OCI-LY7 (cell line): ENCODE measurements around the gene MOGAT3. TPM values are rescaled to one million over a fixed set of nuclear protein-coding genes. Genes with fewer than 3 reads are reported as not detected.

Source experiments
- BruUV-seq: library from RNA; stranded (reverse); fragments of 400-500 nt; replicated peaks from 2 replicates; lab custom pipeline; 2021; lab: Mats Ljungman, UMichigan
- CTCF ChIA-PET: fragments of 300-600 bp; sonication (Branson Sonifier 250); formaldehyde crosslinking; loops from one replicate; lab custom pipeline; 2022; ENCODE audit warnings: antibody characterized with exemption; ENCODE audit not compliant: unreplicated experiment; lab: Charles Lee
- POLR2A ChIA-PET: fragments of 300-600 bp; sonication (Branson Sonifier 250); formaldehyde crosslinking; loops from one replicate; lab custom pipeline; 2022; ENCODE audit warnings: antibody characterized with exemption; lab: Charles Lee
- DNase-seq: peaks from one replicate; pipeline ENCODE4 v3.0.0-alpha.2; 2015; ENCODE audit warnings: low spot score
- H2AFZ ChIP-seq: fragments of 200-600 bp; sonication (generic), shearing (Covaris generic); 2 replicates; pipeline ENCODE4 v1.6.1; 2014; ENCODE audit warnings: mild to moderate bottlenecking, antibody characterized with exemption, low read length, moderate library complexity
- H3K27ac ChIP-seq: fragments of 200-600 bp; sonication (generic); 2 replicates; pipeline ENCODE4 v1.5.1; 2014; ENCODE audit warnings: mixed run types, low read depth, mild to moderate bottlenecking, moderate library complexity, low read length, inconsistent platforms; ENCODE audit not compliant: poor library complexity, severe bottlenecking
- H3K36me3 ChIP-seq: fragments of 200-600 bp; sonication (generic); 2 replicates; pipeline ENCODE4 v1.6.1; 2014; ENCODE audit warnings: mild to moderate bottlenecking, antibody characterized with exemption, low read length, moderate library complexity, mixed read lengths; ENCODE audit not compliant: insufficient read depth
- H3K4me1 ChIP-seq: fragments of 200-600 bp; sonication (generic); 2 replicates; pipeline ENCODE4 v1.5.1; 2014; ENCODE audit warnings: mild to moderate bottlenecking, low read length; ENCODE audit not compliant: insufficient read depth, poor library complexity, severe bottlenecking
- H3K4me2 ChIP-seq: fragments of 200-600 bp; sonication (generic); 2 replicates; pipeline ENCODE4 v1.6.1; 2014; ENCODE audit warnings: mild to moderate bottlenecking, low read length
- H3K4me3 ChIP-seq: fragments of 200-600 bp; sonication (generic); 2 replicates; pipeline ENCODE4 v1.5.1; 2014; ENCODE audit warnings: mild to moderate bottlenecking, low read depth, low read length; ENCODE audit not compliant: poor library complexity, severe bottlenecking
- H3K79me2 ChIP-seq: fragments of 200-600 bp; sonication (generic); 2 replicates; pipeline ENCODE4 v1.6.1; 2016; ENCODE audit warnings: low read depth, mild to moderate bottlenecking, low read length, moderate library complexity, mixed read lengths; ENCODE audit not compliant: insufficient read depth
- H3K9me2 ChIP-seq: fragments of 200-600 bp; sonication (generic); 2 replicates; pipeline ENCODE4 v1.6.1; 2016; ENCODE audit warnings: mild to moderate bottlenecking, low read length, mixed read lengths; ENCODE audit not compliant: insufficient read depth
- H3K9me3 ChIP-seq: fragments of 200-600 bp; sonication (generic); 2 replicates; pipeline ENCODE4 v1.6.1; 2014; ENCODE audit warnings: mild to moderate bottlenecking, mixed run types, low read length, mixed read lengths
- H4K20me1 ChIP-seq: fragments of 200-600 bp; sonication (generic); 2 replicates; pipeline ENCODE4 v1.6.1; 2014; ENCODE audit warnings: mild to moderate bottlenecking, antibody characterized with exemption, low read length, moderate library complexity, mixed read lengths; ENCODE audit not compliant: insufficient read depth
- EZH2phosphoT487 ChIP-seq: fragments of 200-600 bp; sonication (generic); IDR thresholded peaks from 2 replicates; pipeline ENCODE4 v1.6.1; 2018; ENCODE audit warnings: low read depth, borderline replicate concordance, mild to moderate bottlenecking, mixed run types, antibody characterized with exemption, low read length, moderate library complexity, mixed read lengths
- intact Hi-C: fragments of 100-400 bp; cut with micrococcal nuclease; formaldehyde crosslinking; loops from one replicate; pipeline ENCODE4 v1.10.0; 2022; ENCODE audit not compliant: unreplicated experiment
- total RNA-seq, 2 experiments: library from RNA; depleted of rRNA in 1 of 2; stranded (reverse); fragments of >200 nt in 1 of 2; shearing (Covaris generic) in 1 of 2; gene quantifications; 2 replicates each; pipeline ENCODE4 v1.2.3, GENCODE V29; 2014 to 2022
- TF ChIP-seq, protein P1 (sequence below): fragments of 200-600 bp; sonication (generic); conservative IDR thresholded peaks from 2 replicates; pipeline ENCODE4 v1.5.1; 2014; ENCODE audit warnings: mild to moderate bottlenecking, antibody characterized with exemption, low read length, moderate library complexity, mixed read lengths

Gene MOGAT3
- total RNA-seq, 2 experiments from 2014 or later: not detected

DNA sequence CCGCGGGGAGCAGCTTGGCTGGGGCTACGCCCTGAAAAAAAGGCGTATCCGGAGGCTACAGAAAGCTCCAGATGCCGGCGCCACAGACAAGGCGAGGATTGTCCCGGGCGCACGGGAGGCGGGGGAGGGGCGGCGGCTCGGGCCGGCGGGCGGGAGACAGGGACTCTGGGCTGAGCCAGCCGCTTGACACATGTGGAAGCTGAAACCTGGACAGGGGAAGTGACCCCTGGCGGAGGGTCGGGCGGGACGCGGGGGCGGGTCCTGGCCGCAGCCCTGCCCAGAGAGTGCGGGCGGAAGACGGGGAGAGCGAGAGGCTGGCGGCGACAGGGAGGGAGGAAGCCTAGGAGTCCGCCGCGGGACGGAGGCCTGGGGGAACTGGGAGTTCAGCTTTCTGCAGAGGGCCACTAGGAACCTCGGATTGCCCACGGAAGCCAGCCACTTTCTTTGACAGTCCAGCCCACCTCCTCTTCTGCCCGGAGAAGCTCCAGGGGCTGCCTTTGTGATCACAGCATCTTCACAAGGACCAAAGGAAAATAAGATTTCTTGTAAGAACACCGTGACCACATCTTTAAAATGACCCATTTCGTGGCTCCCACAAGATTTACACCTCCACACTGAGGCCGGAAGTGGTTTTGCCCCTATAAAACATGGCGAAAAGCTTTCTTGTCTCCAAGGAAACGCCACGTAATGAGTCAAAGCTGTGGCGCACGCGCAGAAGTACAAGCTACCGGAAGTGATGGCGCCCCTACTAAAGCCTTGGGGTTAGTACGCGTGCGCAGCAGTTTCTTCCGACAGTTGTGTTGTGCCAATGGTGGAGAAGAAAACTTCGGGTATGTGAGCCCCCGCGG, 16.8 kb upstream of the MOGAT3 start, which contains the start of the genes PLOD3 and ZNHIT1:
Gene PLOD3, minus strand, starts transcription at position 194 of the 848 bp plus-strand sequence. CDS start 307 bp downstream, outside the sequence.
Gene ZNHIT1, plus strand, starts transcription at position 778 of the 848 bp plus-strand sequence. Its CDS starts 31 bp downstream, at position 809.
- Histone ChIP-seq H3K9me2 (no peaks in the 10 kb centered on the region), H3K36me3 (no peaks in the 10 kb centered on the region), H3K79me2 (no peaks in the 10 kb centered on the region), H3K4me1 (peaks cover 18% of the 10 kb centered on the region), H3K4me2 (peak within 1 kb of the TSS; percentile 100), H3K4me3 (peak within 1 kb of the TSS; percentile 95), H2AFZ (peak within 1 kb of the TSS; percentile 98), H3K27ac (peak within 1 kb of the TSS; percentile 48), H3K9me3 (no peaks in the 10 kb centered on the region), H4K20me1 (no peaks in the 10 kb centered on the region)
- BruUV-seq: no TSS peak
- peak; percentile 99 for DNase-seq
- no peak for TF ChIP-seq EZH2phosphoT487
- TF ChIP-seq, protein P1, sequence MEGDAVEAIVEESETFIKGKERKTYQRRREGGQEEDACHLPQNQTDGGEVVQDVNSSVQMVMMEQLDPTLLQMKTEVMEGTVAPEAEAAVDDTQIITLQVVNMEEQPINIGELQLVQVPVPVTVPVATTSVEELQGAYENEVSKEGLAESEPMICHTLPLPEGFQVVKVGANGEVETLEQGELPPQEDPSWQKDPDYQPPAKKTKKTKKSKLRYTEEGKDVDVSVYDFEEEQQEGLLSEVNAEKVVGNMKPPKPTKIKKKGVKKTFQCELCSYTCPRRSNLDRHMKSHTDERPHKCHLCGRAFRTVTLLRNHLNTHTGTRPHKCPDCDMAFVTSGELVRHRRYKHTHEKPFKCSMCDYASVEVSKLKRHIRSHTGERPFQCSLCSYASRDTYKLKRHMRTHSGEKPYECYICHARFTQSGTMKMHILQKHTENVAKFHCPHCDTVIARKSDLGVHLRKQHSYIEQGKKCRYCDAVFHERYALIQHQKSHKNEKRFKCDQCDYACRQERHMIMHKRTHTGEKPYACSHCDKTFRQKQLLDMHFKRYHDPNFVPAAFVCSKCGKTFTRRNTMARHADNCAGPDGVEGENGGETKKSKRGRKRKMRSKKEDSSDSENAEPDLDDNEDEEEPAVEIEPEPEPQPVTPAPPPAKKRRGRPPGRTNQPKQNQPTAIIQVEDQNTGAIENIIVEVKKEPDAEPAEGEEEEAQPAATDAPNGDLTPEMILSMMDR: 0 out of 2 replicates have a peak, but pooled peaks have one; percentile 6
- POLR2A ChIA-PET: interaction anchor here (0.6 to 1.5 kb wide), 12 partner anchors 15 to 641 kb away, joined by 3 to 6 read pairs (median 4); partner anchors contain the start of gene FIS1
- intact Hi-C loops: loop anchor here (2.0 kb wide), 1 partner anchor 27 kb away; the partner anchor contains the start of gene FIS1
- CTCF ChIA-PET: interaction anchor here (0.6 to 1.1 kb wide), 3 partner anchors 11 to 26 kb away, joined by 3 to 8 read pairs (median 6); no protein-coding TSS in a partner anchor

DNA sequence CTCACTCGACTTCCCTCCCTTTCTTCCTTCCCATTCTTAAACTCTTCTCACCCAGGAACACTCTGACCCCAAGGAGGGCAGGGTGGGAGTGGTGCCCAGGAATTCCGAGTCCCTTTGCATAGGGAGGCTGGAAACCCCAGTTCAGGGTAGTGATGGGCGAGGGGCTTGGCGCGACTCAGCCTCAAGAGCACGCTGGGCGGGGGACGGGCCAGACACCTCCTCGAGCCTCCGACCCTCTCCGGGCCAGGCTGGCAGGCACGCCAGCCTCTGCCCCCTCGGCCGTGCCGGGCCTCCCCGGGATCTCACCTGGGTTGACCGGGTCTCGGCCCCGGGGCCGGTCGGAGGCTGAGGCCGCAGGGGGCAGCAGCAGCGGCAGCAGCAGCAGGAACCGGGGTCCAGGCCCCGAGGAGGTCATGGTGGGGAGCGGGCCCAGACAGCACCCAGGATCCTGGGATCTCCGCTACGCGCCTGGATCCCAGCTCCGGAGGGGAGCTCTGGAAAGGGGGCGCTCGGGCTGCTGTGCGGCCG, 16.1 kb upstream of the MOGAT3 start:
- Histone ChIP-seq H3K36me3 (no peaks in the 10 kb centered on the region), H3K4me2 (peak overlapping the region; percentile 100), H3K4me3 (peak overlapping the region; percentile 95), H3K4me1 (peaks cover 18% of the 10 kb centered on the region), H3K27ac (no peak overlapping the region), H3K79me2 (no peaks in the 10 kb centered on the region), H4K20me1 (no peaks in the 10 kb centered on the region), H3K9me2 (no peaks in the 10 kb centered on the region), H2AFZ (peak overlapping the region; percentile 98), H3K9me3 (no peaks in the 10 kb centered on the region)
- TF ChIP-seq, protein P1: 0 out of 2 replicates have a peak, but pooled peaks have one; percentile 31
- TF ChIP-seq EZH2phosphoT487: no peak
- ChIA-PET CTCF (interaction anchor here (0.6 to 1.0 kb wide), 2 partner anchors 12 to 24 kb away, joined by 3 to 8 read pairs; no protein-coding TSS in a partner anchor), POLR2A (interaction anchor here (0.6 to 1.5 kb wide), 4 partner anchors 29 to 102 kb away, joined by 3 to 6 read pairs (median 4); no protein-coding TSS in a partner anchor)
- intact Hi-C loops: no loop called here
- BruUV-seq: no TSS peak
- no peak for DNase-seq
